GM12874 (cell line): Measurements from ENCODE around the gene IQCN.
A peak's percentile ranks its signal among the peaks of the same experiment; 100 is the strongest.

Source experiments
- CTCF ChIP-seq: IDR thresholded peaks from 2 replicates; pipeline ENCODE4 v1.5.1; 2011; ENCODE audit warnings: low read depth, mild to moderate bottlenecking, control low read depth, low read length, moderate library complexity; ENCODE audit not compliant: insufficient read depth

The IQCN gene

DNA sequence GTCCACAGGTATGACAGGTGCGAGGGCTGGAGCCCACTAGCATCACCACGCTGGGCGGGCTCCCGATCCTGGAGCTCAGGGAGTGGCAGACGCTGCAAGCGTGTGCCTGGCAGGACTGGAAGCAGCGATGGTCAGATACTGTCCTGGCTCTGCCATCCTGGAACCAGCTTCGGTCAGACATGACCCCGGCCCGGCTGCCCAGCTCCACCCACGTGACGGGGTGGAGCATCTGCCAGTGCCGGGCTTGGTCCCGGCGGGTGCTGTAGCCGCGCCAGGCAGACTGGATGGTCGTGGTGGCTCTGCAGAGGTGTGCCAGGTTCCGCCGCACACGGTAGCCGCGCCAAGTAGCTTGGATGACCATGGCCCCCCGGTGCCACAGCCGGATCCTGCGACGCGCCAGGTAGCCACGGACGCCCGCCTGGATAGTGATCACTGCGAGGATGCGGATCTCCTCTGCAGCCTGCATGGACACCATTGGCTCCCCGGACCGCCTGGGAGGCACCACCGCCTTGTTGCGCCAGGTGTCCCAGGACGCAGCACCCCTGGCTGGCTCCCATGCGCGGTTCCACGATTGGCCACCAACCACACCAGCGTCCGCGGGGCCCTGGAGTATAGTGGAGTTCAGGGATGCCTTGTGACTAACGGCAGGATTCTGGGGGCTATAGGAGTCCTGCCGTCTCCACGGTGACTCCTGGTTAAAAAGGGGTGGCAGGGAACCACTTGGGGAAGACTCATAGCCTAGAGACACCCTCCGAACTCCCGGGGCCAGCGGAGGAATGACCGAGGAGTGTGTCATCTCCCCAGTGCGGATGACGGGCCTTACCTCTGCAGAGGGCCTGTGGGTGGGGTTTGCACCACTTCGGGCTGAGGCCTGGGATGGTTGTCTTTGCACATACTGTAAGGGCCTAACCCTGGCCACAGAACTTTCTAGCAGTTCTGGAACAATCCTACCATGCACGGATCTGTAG, 16.5 kb downstream of the IQCN start:
- TF ChIP-seq CTCF: no peak

GRCh38 chr19:18254546-18255503, 19.4 kb downstream of the IQCN start:
- peak; percentile 34 for TF ChIP-seq CTCF

DNA sequence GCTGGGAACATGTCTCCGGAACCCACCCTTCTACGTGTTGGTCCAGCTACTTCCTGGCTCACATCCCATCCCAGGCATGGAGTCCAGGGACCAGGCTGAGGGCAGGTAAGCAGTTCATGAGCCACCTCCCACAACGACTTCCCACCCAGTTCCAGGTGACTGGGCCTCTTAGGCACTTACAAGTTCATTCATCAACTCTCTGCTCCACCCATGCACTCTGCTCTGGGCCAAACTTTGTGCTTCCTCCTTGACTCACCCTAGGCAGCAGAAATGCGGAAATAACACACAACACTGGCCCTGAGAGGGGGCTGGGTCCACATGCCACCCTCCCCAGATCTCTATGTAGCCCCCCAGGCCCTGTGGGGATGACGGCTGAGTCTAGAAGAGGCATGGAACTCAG, 20.5 kb downstream of the IQCN start:
- TF ChIP-seq CTCF: no peak

DNA sequence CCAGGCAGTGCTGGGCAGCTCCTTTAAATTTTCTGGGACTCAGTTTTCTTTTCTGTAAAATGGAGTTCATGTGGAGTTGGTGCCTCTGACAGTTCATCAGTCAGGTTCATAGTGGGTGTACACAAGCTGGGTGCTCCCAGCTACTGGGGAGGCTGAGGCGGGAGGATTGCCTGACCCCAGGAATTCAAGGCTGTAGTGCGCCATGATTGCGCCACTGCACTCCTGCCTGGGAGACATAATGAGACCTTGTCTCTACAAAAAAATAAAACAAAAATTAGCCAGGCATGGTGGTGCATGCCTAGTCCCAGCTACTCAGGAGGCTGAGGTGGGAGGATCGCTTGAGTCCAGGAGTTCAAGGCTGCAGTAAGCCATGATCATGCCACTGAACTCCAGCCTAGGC, 21.1 kb downstream of the IQCN start:
- no peak for TF ChIP-seq CTCF

DNA sequence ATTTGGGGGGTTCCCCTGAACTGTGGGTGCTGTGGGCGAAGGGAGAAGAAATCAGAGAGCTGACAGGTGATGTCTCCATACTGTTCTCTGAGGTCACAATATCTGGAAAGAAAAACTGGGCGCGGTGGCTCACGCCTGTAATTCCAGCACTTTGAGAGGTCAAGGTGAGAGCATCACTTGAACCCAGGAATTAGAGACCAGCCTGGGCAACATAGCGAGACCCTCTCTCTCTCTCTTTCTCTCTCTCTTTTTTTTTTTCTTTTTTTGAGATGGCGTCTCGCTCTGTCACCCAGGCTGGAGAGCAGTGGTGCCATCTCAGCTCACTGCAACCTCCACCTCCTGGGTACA, 21.9 kb downstream of the IQCN start:
- TF ChIP-seq CTCF: no peak

GRCh38 chr19:18251587-18252369, 22.5 kb downstream of the IQCN start:
- peak; percentile 88 for TF ChIP-seq CTCF
